ENCODE data around the gene MYF5. TPM values are rescaled to one million over a fixed set of nuclear protein-coding genes. Genes with fewer than 3 reads are reported as not detected.

The MYF5 gene
- polyA plus RNA-seq, 1 experiment, result not detected

- Histone ChIP-seq H3K4me3 (ENCODE audit: low read depth, low read length) (no peak overlapping the region), H3K36me3 (ENCODE audit: control insufficient read depth, insufficient read depth, low read length) (no peaks in the 10 kb centered on the region), H3K27me3 (ENCODE audit: control insufficient read depth, insufficient read depth, low read length) (no peaks in the 10 kb centered on the region)
- no peak for DNase-seq (ENCODE audit: low read depth)
- TF ChIP-seq CTCF (IDR thresholded peaks at IDR 0.05; ENCODE audit: insufficient read depth, low read depth, low read length), result no peak
- CTCF ChIA-PET, result interaction anchor here (1.5 to 3.7 kb wide), 4 partner anchors 10 to 351 kb away, joined by 3 to 15 read pairs (median 6); no protein-coding TSS in a partner anchor
- POLR2A ChIA-PET, result no interaction called here
Measured at GRCh38 chr12:80761838-80762237, 45.1 kb downstream of the MYF5 start.

GRCh38 chr12:80763874-80764273 is 47.2 kb downstream of the MYF5 start:
- no peak overlapping the region for H3K4me3 ChIP-seq (ENCODE audit: low read depth, low read length)
- no peaks in the 10 kb centered on the region for H3K36me3 ChIP-seq (ENCODE audit: control insufficient read depth, insufficient read depth, low read length)
- POLR2A ChIA-PET, result no interaction called here
- TF ChIP-seq CTCF (IDR thresholded peaks at IDR 0.05; ENCODE audit: insufficient read depth, low read depth, low read length), result peak; percentile 58
- CTCF ChIA-PET, result interaction anchor here (0.5 to 3.7 kb wide), 9 partner anchors 9 to 1048 kb away, joined by 3 to 15 read pairs (median 5); no protein-coding TSS in a partner anchor
- no peak for DNase-seq (ENCODE audit: low read depth)
- H3K27me3 ChIP-seq (ENCODE audit: control insufficient read depth, insufficient read depth, low read length), result no peaks in the 10 kb centered on the region

- DNase-seq (ENCODE audit: low read depth), result no peak
- ChIA-PET CTCF (no interaction called here), POLR2A (no interaction called here)
- Histone ChIP-seq H3K27me3 (ENCODE audit: control insufficient read depth, insufficient read depth, low read length) (no peaks in the 10 kb centered on the region), H3K36me3 (ENCODE audit: control insufficient read depth, insufficient read depth, low read length) (no peaks in the 10 kb centered on the region), H3K4me3 (ENCODE audit: low read depth, low read length) (no peak overlapping the region)
- no peak for TF ChIP-seq CTCF (IDR thresholded peaks at IDR 0.05; ENCODE audit: insufficient read depth, low read depth, low read length)
Measured at GRCh38 chr12:80766210-80766609, 49.5 kb downstream of the MYF5 start.

- Histone ChIP-seq H3K27me3 (ENCODE audit: control insufficient read depth, insufficient read depth, low read length) (no peaks in the 10 kb centered on the region), H3K36me3 (ENCODE audit: control insufficient read depth, insufficient read depth, low read length) (no peaks in the 10 kb centered on the region), H3K4me3 (ENCODE audit: low read depth, low read length) (no peak overlapping the region)
- DNase-seq (ENCODE audit: low read depth), result no peak
- ChIA-PET CTCF (no interaction called here), POLR2A (no interaction called here)
- TF ChIP-seq CTCF (IDR thresholded peaks at IDR 0.05; ENCODE audit: insufficient read depth, low read depth, low read length), result no peak
Measured at GRCh38 chr12:80766897-80767296, 50.2 kb downstream of the MYF5 start.

Other genes with a start within 250 kb of the MYF5 start
- 0.06 TPM in 1 of 2 replicates, not detected in the other for gene MYF6, start 9.3 kb upstream of the MYF5 start, polyA plus RNA-seq (2011; rRNA removed)
- 15.4 and 24.0 TPM in 2 replicates for gene LIN7A, start 221.0 kb downstream of the MYF5 start, polyA plus RNA-seq (2011; rRNA removed)